ENCODE results near the gene IP6K1.

DNA sequence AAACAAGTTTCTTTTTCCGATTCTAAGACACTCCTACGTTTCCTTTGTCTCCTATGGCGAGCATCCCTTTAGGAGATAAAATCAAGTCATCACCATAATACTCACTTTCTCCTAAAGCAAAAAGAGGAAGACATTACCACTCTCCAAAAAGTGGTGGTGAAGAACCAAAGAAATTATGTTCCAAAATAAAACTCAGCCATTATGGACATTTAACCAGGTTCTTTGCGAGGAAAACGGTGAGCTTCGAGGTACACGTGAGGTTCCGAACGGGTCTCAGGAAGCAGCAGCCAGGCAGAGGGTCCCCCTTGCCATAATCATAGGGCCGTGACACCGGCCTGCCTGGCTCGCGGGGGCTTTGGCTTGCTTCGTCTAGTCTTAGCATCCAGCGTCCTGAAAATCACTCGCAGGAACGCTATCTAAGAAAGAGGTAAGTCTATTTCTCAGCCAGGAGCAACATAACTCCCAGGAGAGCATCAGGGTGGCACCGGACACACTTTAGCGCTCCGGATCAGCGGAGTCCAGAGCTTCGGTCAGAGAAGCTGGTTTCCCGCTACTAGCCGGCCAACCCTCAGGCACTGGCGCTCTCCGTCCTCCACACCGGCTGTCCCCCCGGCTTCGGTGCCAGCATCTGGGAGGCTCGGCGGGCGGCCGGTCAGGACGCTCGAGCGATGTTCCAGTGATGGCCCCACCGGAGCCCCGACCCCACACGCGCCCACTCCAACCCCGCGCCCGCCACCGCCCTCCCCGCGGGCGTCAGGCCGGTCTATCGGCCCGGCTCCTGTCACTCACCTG is 581 bp downstream of the IP6K1 start:
- TF ChIP-seq, protein P1, sequence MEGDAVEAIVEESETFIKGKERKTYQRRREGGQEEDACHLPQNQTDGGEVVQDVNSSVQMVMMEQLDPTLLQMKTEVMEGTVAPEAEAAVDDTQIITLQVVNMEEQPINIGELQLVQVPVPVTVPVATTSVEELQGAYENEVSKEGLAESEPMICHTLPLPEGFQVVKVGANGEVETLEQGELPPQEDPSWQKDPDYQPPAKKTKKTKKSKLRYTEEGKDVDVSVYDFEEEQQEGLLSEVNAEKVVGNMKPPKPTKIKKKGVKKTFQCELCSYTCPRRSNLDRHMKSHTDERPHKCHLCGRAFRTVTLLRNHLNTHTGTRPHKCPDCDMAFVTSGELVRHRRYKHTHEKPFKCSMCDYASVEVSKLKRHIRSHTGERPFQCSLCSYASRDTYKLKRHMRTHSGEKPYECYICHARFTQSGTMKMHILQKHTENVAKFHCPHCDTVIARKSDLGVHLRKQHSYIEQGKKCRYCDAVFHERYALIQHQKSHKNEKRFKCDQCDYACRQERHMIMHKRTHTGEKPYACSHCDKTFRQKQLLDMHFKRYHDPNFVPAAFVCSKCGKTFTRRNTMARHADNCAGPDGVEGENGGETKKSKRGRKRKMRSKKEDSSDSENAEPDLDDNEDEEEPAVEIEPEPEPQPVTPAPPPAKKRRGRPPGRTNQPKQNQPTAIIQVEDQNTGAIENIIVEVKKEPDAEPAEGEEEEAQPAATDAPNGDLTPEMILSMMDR (IDR thresholded peaks at IDR 0.05), result no peak
- TF ChIP-seq POLR2A (IDR thresholded peaks at IDR 0.05), result no peak
